Lower lobe of right lung (tissue), 2 donors: ENCODE measurements around the gene DDX39A. TPM values are rescaled to one million over a fixed set of nuclear protein-coding genes. Genes with fewer than 3 reads are reported as not detected.
"Not testable (repeated sequence)": the region's sequence is repeated elsewhere in the genome, so short reads cannot be mapped to it uniquely, and the experiment has no call there.

ENCODE experiments used
- ATAC-seq, 2 donors: fragments of 200-7000 bp; cut with Tn5 transposase; one replicate each; pipeline ENCODE4 v1.9.1; 2020 to 2022; ENCODE audit warnings: mild to moderate bottlenecking in 2 of 2, moderate library complexity in 2 of 2
- DNase-seq: peaks from one replicate; pipeline ENCODE4 v3.0.0-alpha.2; 2020
- H3K27ac ChIP-seq: fragments of 200-600 bp; one replicate; pipeline ENCODE4 v1.8.0; 2022
- H3K27me3 ChIP-seq: fragments of 200-600 bp; one replicate; pipeline ENCODE4 v1.8.0; 2022; ENCODE audit warnings: low read depth
- H3K36me3 ChIP-seq: fragments of 200-600 bp; one replicate; pipeline ENCODE4 v1.8.0; 2022; ENCODE audit warnings: mild to moderate bottlenecking
- H3K4me1 ChIP-seq: fragments of 200-600 bp; one replicate; pipeline ENCODE4 v1.8.0; 2022
- H3K4me3 ChIP-seq: fragments of 200-600 bp; one replicate; pipeline ENCODE4 v1.8.0; 2022; ENCODE audit warnings: mild to moderate bottlenecking
- H3K9me3 ChIP-seq: fragments of 200-600 bp; one replicate; pipeline ENCODE4 v1.8.0; 2022
- CTCF ChIP-seq: fragments of 200-600 bp; IDR thresholded peaks from one replicate; pipeline ENCODE4 v1.8.0; 2022; ENCODE audit warnings: antibody characterized with exemption, mild to moderate bottlenecking
- intact Hi-C: fragments of 100-400 bp; cut with DNase I; formaldehyde crosslinking; loops from one replicate; pipeline ENCODE4 v1.11.0; 2022
- total RNA-seq: library from RNA; stranded (reverse); fragmentation: NEBNext Ultra II Directional; extraction: Animal tissue kit (Norgen Biotek cat#: 25700); gene quantifications from one replicate; pipeline ENCODE4 v1.2.1, GENCODE V29; 2021
- donor health status: DM: no; HTN: yes; CAD: no; lungs with severe emphysema.

Gene DDX39A
- total RNA-seq, 1 donor from 2014 or later = 59.3 TPM

GRCh38 chr19:14400951-14401431 is 18.1 kb downstream of the DDX39A start:
- DNase-seq (no peak), ATAC-seq (no peak)
- Histone ChIP-seq H3K9me3 (no peaks in the 10 kb centered on the region), H3K4me1 (peaks cover 6% of the 10 kb centered on the region), H3K27ac (no peak overlapping the region), H3K36me3 (peaks cover 97% of the 10 kb centered on the region), H3K4me3 (no peak overlapping the region), H3K27me3 (no peaks in the 10 kb centered on the region)
- intact Hi-C loops = no loop called here
- no peak for TF ChIP-seq CTCF

- H3K4me3 ChIP-seq, intact Hi-C loops, DNase-seq, H3K4me1 ChIP-seq, H3K27me3 ChIP-seq, H3K27ac ChIP-seq, ATAC-seq, H3K9me3 ChIP-seq: not testable (repeated sequence)
- H3K36me3 ChIP-seq = peaks cover 97% of the 10 kb centered on the region
Observed at GRCh38 chr19:14397168-14397567, 22.0 kb downstream of the DDX39A start.

- DNase-seq, ATAC-seq, H3K27ac ChIP-seq, intact Hi-C loops, H3K9me3 ChIP-seq, H3K4me1 ChIP-seq, H3K27me3 ChIP-seq, H3K4me3 ChIP-seq: not testable (repeated sequence)
- peaks cover 97% of the 10 kb centered on the region for H3K36me3 ChIP-seq
Observed at GRCh38 chr19:14396730-14397129, 22.4 kb downstream of the DDX39A start.

GRCh38 chr19:14395710-14396336 is 23.3 kb downstream of the DDX39A start:
- H3K4me1 ChIP-seq = no peaks in the 10 kb centered on the region
- TF ChIP-seq CTCF = no peak
- H3K4me3 ChIP-seq = no peak overlapping the region
- no peaks in the 10 kb centered on the region for H3K27me3 ChIP-seq
- ATAC-seq (peak; percentile 3 to 4), DNase-seq (no peak)
- no peaks in the 10 kb centered on the region for H3K9me3 ChIP-seq
- no peak overlapping the region for H3K27ac ChIP-seq
- peaks cover 97% of the 10 kb centered on the region for H3K36me3 ChIP-seq
- intact Hi-C loops = no loop called here

- no peak for DNase-seq
- no peak overlapping the region for H3K27ac ChIP-seq
- TF ChIP-seq CTCF = no peak
Observed at GRCh38 chr19:14395262-14395661, 23.9 kb downstream of the DDX39A start.

GRCh38 chr19:14394167-14394566 is 25.0 kb downstream of the DDX39A start:
- Histone ChIP-seq H3K27ac (no peak overlapping the region), H3K4me3 (no peak overlapping the region), H3K36me3 (peaks cover 92% of the 10 kb centered on the region), H3K27me3 (no peaks in the 10 kb centered on the region), H3K4me1 (no peaks in the 10 kb centered on the region), H3K9me3 (no peaks in the 10 kb centered on the region)
- no peak for DNase-seq
- peak in 1 of 2 donors; percentile 1 for ATAC-seq
- no peak for TF ChIP-seq CTCF
- intact Hi-C loops = no loop called here

More at GRCh38 chr19:14395262-14395661, 23.9 kb downstream of the DDX39A start:
- Histone ChIP-seq H3K9me3 (no peaks in the 10 kb centered on the region), H3K36me3 (peaks cover 97% of the 10 kb centered on the region), H3K4me1 (no peaks in the 10 kb centered on the region), H3K27me3 (no peaks in the 10 kb centered on the region), H3K4me3 (no peak overlapping the region)
- ATAC-seq = peak in 1 of 2 donors; percentile 8
- intact Hi-C loops = no loop called here
